Fibroblast of skin of left quadriceps (primary cell): Measurements from ENCODE around the gene LGMN.

Experiments
- DNase-seq, 2 experiments: peaks; one replicate each; pipeline ENCODE4 v3.0.0-alpha.2; 2013; ENCODE audit warnings: low read depth in 2 of 2

The LGMN gene

GRCh38 chr14:92728759-92729364 lies 19.6 kb downstream of the LGMN start:
- no peak for DNase-seq

GRCh38 chr14:92726933-92727262 lies 21.5 kb downstream of the LGMN start:
- no peak for DNase-seq

GRCh38 chr14:92726135-92726932 lies 22.1 kb downstream of the LGMN start:
- no peak for DNase-seq

GRCh38 chr14:92724516-92725340 lies 23.7 kb downstream of the LGMN start:
- DNase-seq = no peak

- DNase-seq = no peak
These were observed 28.5 kb downstream of the LGMN start for GRCh38 chr14:92719890-92720323.

- DNase-seq = no peak
These were observed 29.0 kb downstream of the LGMN start for GRCh38 chr14:92719421-92719820.

GRCh38 chr14:92718664-92719063 lies 29.8 kb downstream of the LGMN start:
- peak; percentile 47 to 52 for DNase-seq

GRCh38 chr14:92717571-92718042 lies 30.8 kb downstream of the LGMN start:
- DNase-seq = no peak

- no peak for DNase-seq
These were observed 32.3 kb downstream of the LGMN start for GRCh38 chr14:92716131-92716530.

GRCh38 chr14:92714739-92715307 lies 33.6 kb downstream of the LGMN start:
- peak in 1 of 2 experiments; percentile 30 for DNase-seq

- DNase-seq = no peak
These were observed 35.8 kb downstream of the LGMN start for GRCh38 chr14:92712654-92713051.

GRCh38 chr14:92711976-92712653 lies 36.3 kb downstream of the LGMN start:
- no peak for DNase-seq

GRCh38 chr14:92710001-92710341 lies 38.5 kb downstream of the LGMN start:
- no peak for DNase-seq

- DNase-seq = no peak
These were observed 39.0 kb downstream of the LGMN start for GRCh38 chr14:92709340-92710000.

- no peak for DNase-seq
These were observed 42.0 kb downstream of the LGMN start for GRCh38 chr14:92706386-92706785.

GRCh38 chr14:92704821-92705220 lies 43.6 kb downstream of the LGMN start:
- no peak for DNase-seq

GRCh38 chr14:92704036-92704804 lies 44.2 kb downstream of the LGMN start:
- no peak for DNase-seq

GRCh38 chr14:92703516-92703915 lies 44.9 kb downstream of the LGMN start:
- DNase-seq = no peak

GRCh38 chr14:92702441-92702918 lies 45.9 kb downstream of the LGMN start:
- no peak for DNase-seq

- DNase-seq = no peak
These were observed 46.6 kb downstream of the LGMN start for GRCh38 chr14:92701826-92702225.
